K562 (cell line): ENCODE data around the gene PDE4D. TPM values are rescaled to one million over a fixed set of nuclear protein-coding genes. Genes with fewer than 3 reads are reported as not detected.

Experiments
- ATAC-seq: fragments of 200-7000 bp; cut with Tn5 transposase; 3 replicates; pipeline ENCODE4 v1.9.1; 2020; ENCODE audit warnings: moderate library complexity
- BruUV-seq: library from RNA; stranded (reverse); fragments of 400-500 nt; replicated peaks from 2 replicates; lab custom pipeline; 2021; lab: Mats Ljungman, UMichigan
- CTCF ChIA-PET: fragments of 300-600 bp; formaldehyde crosslinking; extraction: SDS; loops from one replicate; lab custom pipeline; 2021; ENCODE audit warnings: low intra/inter-chr PET ratio; lab: Yijun Ruan, JAX
- POLR2A ChIA-PET: fragments of 300-600, 350-650 bp; sonication (Branson Sonifier 250); formaldehyde crosslinking; extraction: SDS; loops from one replicate; lab custom pipeline; 2021; ENCODE audit warnings: antibody characterized with exemption, inconsistent platforms; lab: Yijun Ruan, JAX
- DNase-seq, 4 experiments: peaks; one replicate each; pipeline versions ENCODE4 v3.0.0 to v3.0.0-alpha.2; 2011 to 2018; ENCODE audit warnings: low spot score in 3 of 4, mixed read lengths in 3 of 4; ENCODE audit errors: extremely low read depth in 1 of 4
- FAIRE-seq: peaks from 2 replicates; lab custom pipeline; 2011; peaks lifted over from hg19 to GRCh38; lab: Jason Lieb, UNC
- H2AFZ ChIP-seq: 2 replicates; pipeline ENCODE4 v1.6.0; 2011; ENCODE audit warnings: low read depth, low read length, control low read depth, inconsistent platforms
- H3K27ac ChIP-seq: fragments of 200-600 bp; 3 replicates; pipeline ENCODE4 v1.8.0; 2011; ENCODE audit warnings: low read depth, mild to moderate bottlenecking, control low read depth, inconsistent platforms, low read length, moderate library complexity, mixed read lengths; ENCODE audit errors: extremely low read depth
- H3K27me3 ChIP-seq, 2 experiments: fragments of 300-600 bp in 1 of 2; 2 replicates in 1 of 2; 3 replicates in 1 of 2; pipeline versions ENCODE4 v1.6.0 to v1.8.0; 2011; ENCODE audit warnings: inconsistent platforms in 2 of 2, low read length in 2 of 2, mild to moderate bottlenecking in 1 of 2, mixed read lengths in 1 of 2, moderate library complexity in 1 of 2; ENCODE audit not compliant: control insufficient read depth in 2 of 2, insufficient read depth in 2 of 2
- H3K36me3 ChIP-seq: fragments of 300-600 bp; 3 replicates; pipeline ENCODE4 v1.8.0; 2011; ENCODE audit warnings: mild to moderate bottlenecking, low read length, inconsistent platforms; ENCODE audit not compliant: control insufficient read depth, insufficient read depth
- H3K4me1 ChIP-seq, 2 experiments: fragments of 200-600 bp in 1 of 2; replicated peaks in 1 of 2; 2 replicates in 1 of 2; 3 replicates in 1 of 2; pipeline versions ENCODE4 v1.5.1 to v1.8.0; 2011; ENCODE audit warnings: inconsistent platforms in 2 of 2, low read length in 2 of 2, mild to moderate bottlenecking in 1 of 2, mixed read lengths in 1 of 2, moderate library complexity in 1 of 2; ENCODE audit not compliant: control insufficient read depth in 2 of 2, insufficient read depth in 2 of 2
- H3K4me2 ChIP-seq: 2 replicates; pipeline ENCODE4 v1.6.1; 2011; ENCODE audit warnings: low read length, control low read depth, inconsistent platforms, mixed read lengths; ENCODE audit not compliant: insufficient read depth
- H3K4me3 ChIP-seq: fragments of 200-600 bp; sonication (generic), shearing (Covaris generic); 2 replicates; pipeline ENCODE4 v1.5.1; 2016; ENCODE audit warnings: control low read depth, inconsistent platforms
- H3K79me2 ChIP-seq: fragments of 200-600 bp; 3 replicates; pipeline ENCODE4 v1.8.0; 2011; ENCODE audit warnings: low read length, inconsistent platforms; ENCODE audit not compliant: control insufficient read depth, insufficient read depth
- H3K9ac ChIP-seq, 2 experiments: 2 replicates each; pipeline versions ENCODE4 v1.6.0 to v1.6.1; 2011; ENCODE audit warnings: low read depth in 2 of 2, low read length in 2 of 2, control low read depth in 1 of 2, inconsistent platforms in 1 of 2, mild to moderate bottlenecking in 1 of 2, mixed read lengths in 1 of 2; ENCODE audit not compliant: insufficient read depth in 1 of 2
- H3K9me1 ChIP-seq: one replicate; pipeline ENCODE4 v1.6.0; 2011; ENCODE audit warnings: inconsistent platforms, mild to moderate bottlenecking, low read length, moderate library complexity; ENCODE audit not compliant: control insufficient read depth, insufficient read depth
- H3K9me3 ChIP-seq: replicated peaks from 2 replicates; pipeline ENCODE4 v1.5.1; 2011; ENCODE audit warnings: low read depth, low read length, inconsistent platforms; ENCODE audit not compliant: control insufficient read depth, insufficient read depth
- H4K20me1 ChIP-seq: replicated peaks from 2 replicates; pipeline ENCODE4 v1.6.1; 2011; ENCODE audit warnings: low read length, inconsistent platforms, mixed read lengths; ENCODE audit not compliant: control insufficient read depth, insufficient read depth
- ELF2 ChIP-seq: fragments of 250-450 bp; sonication (Bioruptor Pico); IDR thresholded peaks from 2 replicates; pipeline ENCODE4 v1.5.0; 2021; ENCODE audit warnings: mild to moderate bottlenecking
- HNRNPH1 ChIP-seq: fragments of 200-400 bp; formaldehyde crosslinking; optimal IDR thresholded peaks from 2 replicates; pipeline ENCODE3; 2017; ENCODE audit warnings: low read depth, mild to moderate bottlenecking, low read length, moderate library complexity
- NR2C1 ChIP-seq, 2 experiments: fragments of 450-650 bp; IDR thresholded peaks; 2 replicates each; pipeline ENCODE4 v1.6.1; 2017; ENCODE audit warnings: mild to moderate bottlenecking in 2 of 2, antibody characterized with exemption in 1 of 2, inconsistent platforms in 1 of 2, missing compliant biosample characterization in 1 of 2, missing genetic modification characterization in 1 of 2
- SRSF7 ChIP-seq: fragments of 200-400 bp; formaldehyde crosslinking; optimal IDR thresholded peaks from 2 replicates; pipeline ENCODE3; 2017; ENCODE audit warnings: mild to moderate bottlenecking, low read depth, low read length
- ZNF134 ChIP-seq: fragments of 250-450 bp; sonication (Bioruptor Pico); conservative IDR thresholded peaks from 2 replicates; pipeline ENCODE4 v1.4.0; 2020
- ZNF140 ChIP-seq: fragments of 250-450 bp; sonication (Bioruptor Pico); IDR thresholded peaks from 2 replicates; pipeline ENCODE4 v1.8.0; 2021; ENCODE audit warnings: moderate library complexity, mild to moderate bottlenecking, inconsistent platforms
- ZNF354B ChIP-seq: fragments of 250-450 bp; sonication (Bioruptor Pico); IDR thresholded peaks from 2 replicates; pipeline ENCODE4 v1.4.0; 2020
- ZNF41 ChIP-seq: fragments of 250-450 bp; sonication (Bioruptor Pico); conservative IDR thresholded peaks from 2 replicates; pipeline ENCODE4 v1.4.0; 2020; ENCODE audit warnings: mild to moderate bottlenecking
- ZNF584 ChIP-seq: fragments of 200-800 bp; sonication (Bioruptor generic); IDR thresholded peaks from 2 replicates; pipeline ENCODE4 v1.6.1; 2016; ENCODE audit warnings: low read depth, mild to moderate bottlenecking, missing genetic modification characterization, missing compliant biosample characterization
- ZNF785 ChIP-seq: fragments of 250-450 bp; sonication (Bioruptor Pico); IDR thresholded peaks from 2 replicates; pipeline ENCODE4 v1.4.0; 2020; ENCODE audit warnings: mild to moderate bottlenecking
- WGBS: fragments of 100-300 bp; shearing (Covaris generic); methylation state at CpG from one replicate; pipeline ENCODE4 v1.1.6; 2016; ENCODE audit warnings: low coverage, mixed read lengths; ENCODE audit not compliant: insufficient coverage; ENCODE audit errors: missing lambda C conversion rate; 5-methylcytosine and 5-hydroxymethylcytosine counted together
- in situ Hi-C: fragments of 300-500 bp; cut with MboI; formaldehyde crosslinking; loops from 4 replicates; pipeline ENCODE4 v1.15.0; 2018; ENCODE audit warnings: inconsistent platforms, mixed read lengths
- intact Hi-C: fragments of 100-400 bp; cut with micrococcal nuclease; formaldehyde crosslinking; loops from 2 replicates; pipeline ENCODE4 v1.14.2; 2022
- polyA plus RNA-seq, 8 experiments: library from polyadenylated mRNA; depleted of rRNA in 4 of 8; stranded (reverse) in 5 of 8; unstranded in 3 of 8; fragments of >200 nt; fragmentation: Nextera tagmentation in 2 of 8; fragmentation: Illumina TruSeq in 1 of 8; extraction: Ambion mirVana in 2 of 8; extraction: Trizol in 1 of 8; gene quantifications; 2 replicates each; pipeline versions ENCODE4 v1.2.1 to v1.2.3, GENCODE V29; 2011 to 2014; ENCODE audit warnings: inconsistent platforms in 1 of 8, missing spikeins in 1 of 8
- total RNA-seq, 7 experiments: library from RNA; depleted of rRNA in 6 of 7; stranded (reverse); fragments of >200 nt in 6 of 7; fragmentation: Illumina TruSeq in 2 of 7; extraction: Trizol in 2 of 7; gene quantifications; 2 replicates each; pipeline versions ENCODE4 v1.2.1 to v1.2.3, GENCODE V29; 2011 to 2021; ENCODE audit warnings: low replicate concordance in 1 of 7
- TF ChIP-seq, protein P1 (sequence below): fragments of 250-450 bp; sonication (Bioruptor Pico); IDR thresholded peaks from 2 replicates; pipeline ENCODE4 v1.9.0; 2021; ENCODE audit warnings: mild to moderate bottlenecking, inconsistent platforms
- TF ChIP-seq, protein P2 (sequence below): fragments of 450-650 bp; IDR thresholded peaks from 2 replicates; pipeline ENCODE4 v1.6.1; 2014; ENCODE audit warnings: low read depth, mild to moderate bottlenecking, moderate library complexity, borderline replicate concordance

PDE4D gene
- total and polyA plus RNA-seq, 9 of the 15 experiments (the other 6 are each of a cell fraction or from before 2014, with no cell fraction given) = 0.04 to 0.46 (median 0.13) TPM

DNA sequence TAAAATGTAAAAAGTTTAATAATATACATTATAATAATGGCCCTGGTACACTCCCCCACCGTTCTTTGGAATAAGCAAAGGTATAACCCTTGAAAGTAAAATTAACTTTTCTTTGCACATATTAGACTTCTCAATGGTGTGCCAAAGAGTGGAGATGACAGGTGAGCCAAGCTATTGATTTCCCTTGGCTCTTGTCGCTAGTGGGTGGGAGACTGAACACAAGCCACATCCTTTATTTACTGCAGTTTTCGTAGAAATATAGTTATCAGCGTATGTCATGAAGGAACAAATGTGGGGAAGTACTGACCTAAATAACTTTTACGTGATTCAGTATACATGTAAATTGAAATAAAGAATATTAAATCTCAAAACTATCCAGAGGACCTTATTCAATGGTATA, 761.4 kb downstream of the PDE4D start:
- no peak overlapping the region for H3K27ac ChIP-seq
- no peaks in the 10 kb centered on the region for H3K4me1 ChIP-seq
- ATAC-seq = no peak
- no peaks in the 10 kb centered on the region for H4K20me1 ChIP-seq
- ChIA-PET CTCF (no interaction called here), POLR2A (no interaction called here)
- in situ Hi-C loops = no loop called here
- WGBS = 1% methylated on average over 5 of the region's 5 CpGs
- H3K79me2 ChIP-seq = no peaks in the 10 kb centered on the region
- H3K27me3 ChIP-seq = no peaks in the 10 kb centered on the region
- intact Hi-C loops = no loop called here
- no peak overlapping the region for H3K4me2 ChIP-seq
- no peak overlapping the region for H3K9ac ChIP-seq
- H3K9me3 ChIP-seq = no peaks in the 10 kb centered on the region
- no TSS peak for BruUV-seq
- H3K36me3 ChIP-seq = no peaks in the 10 kb centered on the region
- DNase-seq = no peak
- H3K4me3 ChIP-seq = no peak overlapping the region
- H3K9me1 ChIP-seq = no peaks in the 10 kb centered on the region
- FAIRE-seq = no peak
- TF ChIP-seq ZNF41 (CRISPR knock-in tag) = no peak
- no peak for TF ChIP-seq ZNF785
- no peak for TF ChIP-seq HNRNPH1
- TF ChIP-seq ZNF134 (CRISPR knock-in tag) = no peak
- TF ChIP-seq NR2C1 (IDR thresholded peaks at IDR 0.05) = no peak
- TF ChIP-seq NR2C1 (tag; IDR thresholded peaks at IDR 0.05) = no peak
- no peak for TF ChIP-seq ELF2 (CRISPR knock-in tag)
- TF ChIP-seq, protein P1, sequence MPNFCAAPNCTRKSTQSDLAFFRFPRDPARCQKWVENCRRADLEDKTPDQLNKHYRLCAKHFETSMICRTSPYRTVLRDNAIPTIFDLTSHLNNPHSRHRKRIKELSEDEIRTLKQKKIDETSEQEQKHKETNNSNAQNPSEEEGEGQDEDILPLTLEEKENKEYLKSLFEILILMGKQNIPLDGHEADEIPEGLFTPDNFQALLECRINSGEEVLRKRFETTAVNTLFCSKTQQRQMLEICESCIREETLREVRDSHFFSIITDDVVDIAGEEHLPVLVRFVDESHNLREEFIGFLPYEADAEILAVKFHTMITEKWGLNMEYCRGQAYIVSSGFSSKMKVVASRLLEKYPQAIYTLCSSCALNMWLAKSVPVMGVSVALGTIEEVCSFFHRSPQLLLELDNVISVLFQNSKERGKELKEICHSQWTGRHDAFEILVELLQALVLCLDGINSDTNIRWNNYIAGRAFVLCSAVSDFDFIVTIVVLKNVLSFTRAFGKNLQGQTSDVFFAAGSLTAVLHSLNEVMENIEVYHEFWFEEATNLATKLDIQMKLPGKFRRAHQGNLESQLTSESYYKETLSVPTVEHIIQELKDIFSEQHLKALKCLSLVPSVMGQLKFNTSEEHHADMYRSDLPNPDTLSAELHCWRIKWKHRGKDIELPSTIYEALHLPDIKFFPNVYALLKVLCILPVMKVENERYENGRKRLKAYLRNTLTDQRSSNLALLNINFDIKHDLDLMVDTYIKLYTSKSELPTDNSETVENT (CRISPR knock-in tag) = no peak
- TF ChIP-seq, protein P2, sequence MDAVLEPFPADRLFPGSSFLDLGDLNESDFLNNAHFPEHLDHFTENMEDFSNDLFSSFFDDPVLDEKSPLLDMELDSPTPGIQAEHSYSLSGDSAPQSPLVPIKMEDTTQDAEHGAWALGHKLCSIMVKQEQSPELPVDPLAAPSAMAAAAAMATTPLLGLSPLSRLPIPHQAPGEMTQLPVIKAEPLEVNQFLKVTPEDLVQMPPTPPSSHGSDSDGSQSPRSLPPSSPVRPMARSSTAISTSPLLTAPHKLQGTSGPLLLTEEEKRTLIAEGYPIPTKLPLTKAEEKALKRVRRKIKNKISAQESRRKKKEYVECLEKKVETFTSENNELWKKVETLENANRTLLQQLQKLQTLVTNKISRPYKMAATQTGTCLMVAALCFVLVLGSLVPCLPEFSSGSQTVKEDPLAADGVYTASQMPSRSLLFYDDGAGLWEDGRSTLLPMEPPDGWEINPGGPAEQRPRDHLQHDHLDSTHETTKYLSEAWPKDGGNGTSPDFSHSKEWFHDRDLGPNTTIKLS = no peak
- no peak for TF ChIP-seq ZNF584
- no peak for TF ChIP-seq ZNF140 (CRISPR knock-in tag)
- TF ChIP-seq ZNF354B (CRISPR knock-in tag) = no peak
- TF ChIP-seq SRSF7 = no peak
- H2AFZ ChIP-seq = no peak overlapping the region
